T-helper 2 cell treated with Interferon-gamma antibody and Interleukin-4, amounts not matched to agents 100 ng/mL and 5 ng/mL, for 36 hours (primary cell): ENCODE results near the gene PYGB. TPM values are rescaled to one million over a fixed set of nuclear protein-coding genes. Genes with fewer than 3 reads are reported as not detected.
"Not testable (repeated sequence)": the region's sequence is repeated elsewhere in the genome, so short reads cannot be mapped to it uniquely, and the experiment has no call there.

Experiments used
- intact Hi-C: fragments of 100-400 bp; cut with micrococcal nuclease; formaldehyde crosslinking; loops from one replicate; pipeline ENCODE4 v1.15.1; 2023
- total RNA-seq: library from RNA; stranded (reverse); gene quantifications from 2 replicates; pipeline ENCODE4 v1.2.3, GENCODE V29; 2022

The PYGB gene
- total RNA-seq, 1 donor from 2014 or later: 32.3 TPM

- intact Hi-C loops: no loop called here
Observed at GRCh38 chr20:25229486-25230165, 18.3 kb upstream of the PYGB start.

GRCh38 chr20:25230166-25230831 is 17.6 kb upstream of the PYGB start:
- intact Hi-C loops: no loop called here

- intact Hi-C loops: no loop called here
Observed at GRCh38 chr20:25233016-25233772, 14.7 kb upstream of the PYGB start.

- intact Hi-C loops: not testable (repeated sequence)
Observed at GRCh38 chr20:25234009-25234849, 13.7 kb upstream of the PYGB start.

- intact Hi-C loops: no loop called here
Observed at GRCh38 chr20:25236450-25237304, 11.2 kb upstream of the PYGB start.

- intact Hi-C loops: no loop called here
Observed at GRCh38 chr20:25237610-25238318, 10.1 kb upstream of the PYGB start.

- intact Hi-C loops: no loop called here
Observed at GRCh38 chr20:25238319-25239037, 9.4 kb upstream of the PYGB start.

GRCh38 chr20:25239387-25240370 is 8.2 kb upstream of the PYGB start:
- intact Hi-C loops: no loop called here

- intact Hi-C loops: not testable (repeated sequence)
Observed at GRCh38 chr20:25240851-25241658, 6.8 kb upstream of the PYGB start.

- intact Hi-C loops: not testable (repeated sequence)
Observed at GRCh38 chr20:25241659-25241955, 6.3 kb upstream of the PYGB start.

- intact Hi-C loops: no loop called here
Observed at GRCh38 chr20:25242231-25242630, 5.7 kb upstream of the PYGB start.

GRCh38 chr20:25243416-25243979 is 4.4 kb upstream of the PYGB start:
- intact Hi-C loops: no loop called here

GRCh38 chr20:25244976-25245375 is 2.9 kb upstream of the PYGB start:
- intact Hi-C loops: loop anchor here (5.0 kb wide), 2 partner anchors 188 to 452 kb away; partner anchors contain the start of genes ACSS1 and ZNF337

- intact Hi-C loops: loop anchor here (5.0 kb wide), 2 partner anchors 188 to 452 kb away; partner anchors contain the start of genes ACSS1 and ZNF337
Observed at GRCh38 chr20:25245461-25245860, 2.4 kb upstream of the PYGB start.

GRCh38 chr20:25246182-25246999 is 1.5 kb upstream of the PYGB start:
- intact Hi-C loops: loop anchor here (5.0 kb wide), 2 partner anchors 189 to 451 kb away; partner anchors contain the start of genes ACSS1 and ZNF337
